CD14-positive monocyte (primary cell): Measurements from ENCODE around the gene VAV2. TPM values are rescaled to one million over a fixed set of nuclear protein-coding genes. Genes with fewer than 3 reads are reported as not detected.

ENCODE experiments used
- DNase-seq, 3 donors: peaks; one replicate each; pipeline ENCODE4 v3.0.0-alpha.2; 2011 to 2022
- H2AFZ ChIP-seq: 2 replicates; pipeline ENCODE4 v1.6.0; 2012; ENCODE audit warnings: mild to moderate bottlenecking, low read depth, low read length, inconsistent platforms; ENCODE audit not compliant: insufficient read depth, poor library complexity, severe bottlenecking
- H3K27ac ChIP-seq, 2 donors: 1 replicate in 1 of 2; 2 replicates in 1 of 2; pipeline ENCODE4 v1.5.1; 2012 to 2013; ENCODE audit warnings: low read length in 2 of 2, control low read depth in 1 of 2, inconsistent platforms in 1 of 2, low read depth in 1 of 2, mild to moderate bottlenecking in 1 of 2
- H3K27me3 ChIP-seq, 2 donors: one replicate each; pipeline versions ENCODE4 v1.6.0 to v1.6.1; 2011 to 2013; ENCODE audit warnings: low read length in 2 of 2; ENCODE audit not compliant: control insufficient read depth in 2 of 2, insufficient read depth in 2 of 2
- H3K36me3 ChIP-seq, 2 donors: replicated peaks in 1 of 2; 1 replicate in 1 of 2; 2 replicates in 1 of 2; pipeline versions ENCODE4 v1.5.1 to v1.6.1; 2012 to 2013; ENCODE audit warnings: low read length in 2 of 2, control low read depth in 1 of 2, inconsistent platforms in 1 of 2, mild to moderate bottlenecking in 1 of 2; ENCODE audit not compliant: insufficient read depth in 2 of 2, control insufficient read depth in 1 of 2
- H3K4me1 ChIP-seq, 2 donors: 1 replicate in 1 of 2; 2 replicates in 1 of 2; pipeline versions ENCODE4 v1.5.1 to v1.6.1; 2012 to 2013; ENCODE audit warnings: low read length in 2 of 2, control low read depth in 1 of 2, inconsistent platforms in 1 of 2, mild to moderate bottlenecking in 1 of 2, moderate library complexity in 1 of 2; ENCODE audit not compliant: insufficient read depth in 2 of 2, control insufficient read depth in 1 of 2
- H3K4me2 ChIP-seq: replicated peaks from 2 replicates; pipeline ENCODE3; 2012; ENCODE audit warnings: low read length, moderate library complexity, mild to moderate bottlenecking; ENCODE audit not compliant: poor library complexity, severe bottlenecking; ENCODE audit errors: extremely low read depth
- H3K4me3 ChIP-seq, 3 experiments: fragments of 200-600 bp in 1 of 3; sonication (generic) in 1 of 3; replicated peaks in 1 of 3; 1 replicate in 2 of 3; 2 replicates in 1 of 3; pipeline ENCODE4 v1.5.1; 2011 to 2013; ENCODE audit warnings: low read length in 3 of 3, mild to moderate bottlenecking in 3 of 3, control low read depth in 2 of 3, low read depth in 2 of 3, inconsistent platforms in 1 of 3, moderate library complexity in 1 of 3
- H3K79me2 ChIP-seq: 2 replicates; pipeline ENCODE4 v1.6.0; 2012; ENCODE audit warnings: mild to moderate bottlenecking, control low read depth, inconsistent platforms, low read length, moderate library complexity; ENCODE audit not compliant: insufficient read depth
- H3K9ac ChIP-seq: 2 replicates; pipeline ENCODE4 v1.6.0; 2017; ENCODE audit warnings: low read length, mild to moderate bottlenecking; ENCODE audit not compliant: insufficient read depth, poor library complexity, severe bottlenecking
- H3K9me3 ChIP-seq, 2 donors: replicated peaks in 1 of 2; 1 replicate in 1 of 2; 2 replicates in 1 of 2; pipeline versions ENCODE4 v1.5.1 to v1.6.1; 2012 to 2013; ENCODE audit warnings: low read length in 2 of 2, control low read depth in 1 of 2; ENCODE audit not compliant: control insufficient read depth in 1 of 2, insufficient read depth in 1 of 2
- H4K20me1 ChIP-seq: 2 replicates; pipeline ENCODE4 v1.6.0; 2012; ENCODE audit warnings: mild to moderate bottlenecking, low read length, control low read depth, moderate library complexity; ENCODE audit not compliant: insufficient read depth
- H3K27ac Mint-ChIP-seq, 7 donors: one replicate each; pipeline ENCODE4 v1.8.0; 2020; ENCODE audit warnings: mild to moderate bottlenecking in 7 of 7, mixed read lengths in 7 of 7, moderate library complexity in 6 of 7, inconsistent platforms in 2 of 7
- H3K27me3 Mint-ChIP-seq, 3 donors: one replicate each; pipeline ENCODE4 v1.8.0; 2021 to 2022; ENCODE audit warnings: low read depth in 3 of 3, mild to moderate bottlenecking in 3 of 3, mixed read lengths in 3 of 3, moderate library complexity in 3 of 3, inconsistent platforms in 1 of 3
- H3K36me3 Mint-ChIP-seq, 2 donors: one replicate each; pipeline ENCODE4 v1.8.0; 2020; ENCODE audit warnings: mixed read lengths in 2 of 2, inconsistent platforms in 1 of 2, mild to moderate bottlenecking in 1 of 2
- H3K4me1 Mint-ChIP-seq: one replicate; pipeline ENCODE4 v1.8.0; 2020; ENCODE audit warnings: mild to moderate bottlenecking, mixed read lengths
- H3K4me3 Mint-ChIP-seq, 2 donors: one replicate each; pipeline ENCODE4 v1.8.0; 2020; ENCODE audit warnings: mild to moderate bottlenecking in 2 of 2, mixed read lengths in 2 of 2, moderate library complexity in 1 of 2
- H3K9me3 Mint-ChIP-seq, 7 donors: one replicate each; pipeline ENCODE4 v1.8.0; 2020 to 2022; ENCODE audit warnings: mixed read lengths in 7 of 7, mild to moderate bottlenecking in 6 of 7, moderate library complexity in 6 of 7, inconsistent platforms in 2 of 7
- CTCF ChIP-seq: fragments of 200-600 bp; IDR thresholded peaks from one replicate; pipeline ENCODE4 v1.8.0; 2022; ENCODE audit warnings: antibody characterized with exemption, mild to moderate bottlenecking
- WGBS: methylation state at CpG from one replicate; pipeline ENCODE4 v1.1.5; 2013; ENCODE audit warnings: missing lambda C conversion rate; ENCODE audit not compliant: insufficient coverage; 5-methylcytosine and 5-hydroxymethylcytosine counted together
- intact Hi-C, 2 donors: fragments of 100-400 bp; cut with micrococcal nuclease; formaldehyde crosslinking; loops; one replicate each; pipeline versions ENCODE4 v1.15.0 to v1.15.1; 2023
- polyA plus RNA-seq, 3 donors: library from polyadenylated mRNA; depleted of rRNA in 1 of 3; unstranded in 2 of 3; stranded (reverse) in 1 of 3; fragments of 300-500 nt in 2 of 3; fragments of >200 nt in 1 of 3; fragmentation: Illumina TruSeq in 2 of 3; gene quantifications; 1 replicate in 2 of 3; 2 replicates in 1 of 3; pipeline ENCODE4 v1.2.3, GENCODE V29; 2012 to 2021

VAV2 gene
- polyA plus RNA-seq, 3 donors = 2.3 to 13.6 (median 2.3) TPM

- Mint-ChIP-seq H3K36me3 (peaks cover 3 to 11% of the 10 kb centered on the region in 2 donors), H3K27ac (no peak overlapping the region), H3K27me3 (peaks cover 5 to 11% (median 11%) of the 10 kb centered on the region in 3 donors), H3K4me1 (peaks cover 17% of the 10 kb centered on the region), H3K9me3 (peaks cover 0 to 2% (median 0%) of the 10 kb centered on the region in 7 donors), H3K4me3 (peak overlapping the region in 1 of 2 donors; percentile 21)
- intact Hi-C loops = no loop called here
- H4K20me1 ChIP-seq = peaks cover 85% of the 10 kb centered on the region
- no peak overlapping the region for H3K27ac ChIP-seq
- no peak for DNase-seq
- no peak overlapping the region for H3K4me2 ChIP-seq
- H3K79me2 ChIP-seq = peaks cover 4% of the 10 kb centered on the region
- H3K4me3 ChIP-seq = no peak overlapping the region
- H2AFZ ChIP-seq = no peak overlapping the region
- TF ChIP-seq CTCF = no peak
- no peaks in the 10 kb centered on the region for H3K27me3 ChIP-seq
- no peaks in the 10 kb centered on the region for H3K36me3 ChIP-seq
- no peaks in the 10 kb centered on the region for H3K9me3 ChIP-seq
- peaks cover 0 to 7% of the 10 kb centered on the region in 2 donors for H3K4me1 ChIP-seq
- WGBS = 80% methylated on average over 25 of the region's 30 CpGs
- H3K9ac ChIP-seq = no peak overlapping the region
Observed at GRCh38 chr9:133915534-133916158, 76.5 kb downstream of the VAV2 start.

GRCh38 chr9:133914442-133915342, 77.4 kb downstream of the VAV2 start:
- no peaks in the 10 kb centered on the region for H3K27me3 ChIP-seq
- Mint-ChIP-seq H3K27me3 (peaks cover 5 to 11% (median 11%) of the 10 kb centered on the region in 3 donors), H3K36me3 (peaks cover 3 to 11% of the 10 kb centered on the region in 2 donors), H3K4me3 (peak overlapping the region in 1 of 2 donors; percentile 67), H3K9me3 (peaks cover 0 to 6% (median under 1%) of the 10 kb centered on the region in 7 donors), H3K27ac (peak overlapping the region in 1 of 7 donors; percentile 36), H3K4me1 (peaks cover 17% of the 10 kb centered on the region)
- H3K4me3 ChIP-seq = no peak overlapping the region
- H3K4me1 ChIP-seq = peaks cover 0 to 7% of the 10 kb centered on the region in 2 donors
- no peak for TF ChIP-seq CTCF
- intact Hi-C loops = no loop called here
- no peak overlapping the region for H3K4me2 ChIP-seq
- no peak for DNase-seq
- H3K9me3 ChIP-seq = peaks cover 0 to 3% of the 10 kb centered on the region in 2 donors
- no peaks in the 10 kb centered on the region for H3K36me3 ChIP-seq
- H3K79me2 ChIP-seq = peaks cover 4% of the 10 kb centered on the region
- H3K27ac ChIP-seq = no peak overlapping the region
- 67% methylated on average over 18 of the region's 25 CpGs for WGBS
- no peak overlapping the region for H2AFZ ChIP-seq
- H4K20me1 ChIP-seq = peaks cover 83% of the 10 kb centered on the region
- no peak overlapping the region for H3K9ac ChIP-seq
